Panc1 (cell line): ENCODE results near the gene GPBAR1. TPM values are rescaled to one million over a fixed set of nuclear protein-coding genes. Genes with fewer than 3 reads are reported as not detected.

Source experiments
- ATAC-seq: fragments of 200-7000 bp; cut with Tn5 transposase; 2 replicates; pipeline ENCODE4 v1.9.1; 2020; ENCODE audit warnings: mild to moderate bottlenecking, moderate library complexity
- BruUV-seq: library from RNA; stranded (reverse); fragments of 400-500 nt; replicated peaks from 2 replicates; lab custom pipeline; 2021; lab: Mats Ljungman, UMichigan
- CTCF ChIA-PET: fragments of 300-600 bp; sonication (Branson Sonifier 250); formaldehyde crosslinking; loops from one replicate; lab custom pipeline; 2022; ENCODE audit warnings: antibody characterized with exemption; lab: Charles Lee
- POLR2A ChIA-PET: fragments of 300-600 bp; sonication (Branson Sonifier 250); formaldehyde crosslinking; loops from one replicate; lab custom pipeline; 2022; ENCODE audit warnings: antibody characterized with exemption; lab: Charles Lee
- DNase-seq: peaks from one replicate; pipeline ENCODE4 v3.0.0-alpha.2; 2010; ENCODE audit warnings: low read depth, low spot score
- H3K27ac ChIP-seq: 2 replicates; pipeline ENCODE4 v1.5.1; 2011; ENCODE audit warnings: mild to moderate bottlenecking, low read length, inconsistent platforms
- H3K27me3 ChIP-seq: fragments of 200-500 bp; sonication (Bioruptor generic); 2 replicates; pipeline ENCODE4 v1.6.0; 2014; ENCODE audit warnings: low read length, inconsistent platforms; ENCODE audit not compliant: control insufficient read depth, insufficient read depth
- H3K36me3 ChIP-seq: fragments of 200-500 bp; sonication (Bioruptor generic); 2 replicates; pipeline ENCODE4 v1.5.1; 2014; ENCODE audit warnings: inconsistent platforms, mild to moderate bottlenecking, low read length, moderate library complexity; ENCODE audit not compliant: control insufficient read depth, insufficient read depth
- H3K4me1 ChIP-seq: 2 replicates; pipeline ENCODE4 v1.5.1; 2011; ENCODE audit warnings: inconsistent platforms, mild to moderate bottlenecking, low read length, moderate library complexity; ENCODE audit not compliant: control insufficient read depth, insufficient read depth
- H3K4me3 ChIP-seq, 2 experiments: 2 replicates each; pipeline ENCODE4 v1.5.1; 2011 to 2012; ENCODE audit warnings: low read depth in 2 of 2, low read length in 2 of 2, mild to moderate bottlenecking in 2 of 2, inconsistent platforms in 1 of 2, moderate library complexity in 1 of 2
- H3K9me3 ChIP-seq: fragments of 200-500 bp; sonication (Bioruptor generic); 2 replicates; pipeline ENCODE4 v1.5.1; 2014; ENCODE audit warnings: low read depth, mild to moderate bottlenecking, inconsistent platforms, low read length, moderate library complexity; ENCODE audit not compliant: control insufficient read depth, insufficient read depth
- CTCF ChIP-seq: fragments of 450-650 bp; IDR thresholded peaks from 2 replicates; pipeline ENCODE4 v1.5.1; 2017; ENCODE audit warnings: mild to moderate bottlenecking
- POLR2AphosphoS5 ChIP-seq: IDR thresholded peaks from 2 replicates; pipeline ENCODE4 v1.6.1; 2012; ENCODE audit warnings: mild to moderate bottlenecking, low read depth, low read length, moderate library complexity
- REST ChIP-seq, 2 experiments: IDR thresholded peaks; 2 replicates each; pipeline ENCODE4 v1.6.1; 2011 to 2012; ENCODE audit warnings: low read depth in 2 of 2, control low read depth in 1 of 2, low read length in 1 of 2, mild to moderate bottlenecking in 1 of 2, moderate library complexity in 1 of 2; ENCODE audit not compliant: insufficient read depth in 1 of 2
- SIN3A ChIP-seq: IDR thresholded peaks from 2 replicates; pipeline ENCODE4 v1.6.1; 2012; ENCODE audit warnings: low read depth, mild to moderate bottlenecking, low read length, moderate library complexity, borderline replicate concordance; ENCODE audit not compliant: insufficient read depth
- TCF7L2 ChIP-seq: IDR thresholded peaks from 2 replicates; pipeline ENCODE4 v1.6.1; 2011; ENCODE audit warnings: mild to moderate bottlenecking, low read depth, low read length, inconsistent platforms
- in situ Hi-C: cut with HindIII; loops from 2 replicates; pipeline ENCODE4 v1.10.0; 2016; ENCODE audit warnings: low sequenced_read_pairs, low pct_unique_long_range_greater_than_20kb
- intact Hi-C: fragments of 100-400 bp; cut with micrococcal nuclease; formaldehyde crosslinking; loops from one replicate; pipeline ENCODE4 v1.10.0; 2022; ENCODE audit not compliant: unreplicated experiment
- total RNA-seq: library from RNA; stranded (reverse); gene quantifications from one replicate; pipeline ENCODE4 v1.2.1, GENCODE V29; 2021; ENCODE audit not compliant: unreplicated experiment

GPBAR1 gene
- total RNA-seq, 1 experiment from 2014 or later: 0.18 TPM

GRCh38 chr2:218295029-218295428 lies 34.2 kb downstream of the GPBAR1 start:
- POLR2A ChIA-PET: no interaction called here
- in situ Hi-C loops: no loop called here
- DNase-seq (no peak), ATAC-seq (no peak)
- Histone ChIP-seq H3K27me3 (no peaks in the 10 kb centered on the region), H3K4me1 (peaks cover 31% of the 10 kb centered on the region), H3K27ac (no peak overlapping the region), H3K4me3 (no peak overlapping the region), H3K36me3 (no peaks in the 10 kb centered on the region), H3K9me3 (no peaks in the 10 kb centered on the region)
- CTCF ChIA-PET: interaction anchor here (1.0 kb wide), 1 partner anchor 61 kb away, joined by 4 read pairs; no protein-coding TSS in a partner anchor
- BruUV-seq: no TSS peak
- intact Hi-C loops: loop anchor here (10.0 kb wide), 1 partner anchor 170 kb away; no protein-coding TSS in a partner anchor
- TF ChIP-seq SIN3A: no peak
- no peak for TF ChIP-seq CTCF
- TF ChIP-seq TCF7L2: no peak
- TF ChIP-seq POLR2AphosphoS5: no peak
- no peak for TF ChIP-seq REST (IDR thresholded peaks at IDR 0.05; ENCODE audit: insufficient read depth in 1 of 2, low read depth in 2 of 2, low read length in 1 of 2)

GRCh38 chr2:218296200-218296599 lies 35.4 kb downstream of the GPBAR1 start:
- intact Hi-C loops: loop anchor here (10.0 kb wide), 1 partner anchor 169 kb away; no protein-coding TSS in a partner anchor
- ATAC-seq: no peak

More at GRCh38 chr2:218296200-218296599, 35.4 kb downstream of the GPBAR1 start:
- in situ Hi-C loops: no loop called here
- no peaks in the 10 kb centered on the region for H3K27me3 ChIP-seq
- BruUV-seq: no TSS peak
- no peak overlapping the region for H3K27ac ChIP-seq
- DNase-seq: no peak
- POLR2A ChIA-PET: no interaction called here
- no peaks in the 10 kb centered on the region for H3K36me3 ChIP-seq
- CTCF ChIA-PET: interaction anchor here (0.7 kb wide), 1 partner anchor 130 kb away, joined by 7 read pairs; no protein-coding TSS in a partner anchor
- no peak overlapping the region for H3K4me3 ChIP-seq
- TF ChIP-seq SIN3A: no peak
- no peak for TF ChIP-seq POLR2AphosphoS5
- no peak for TF ChIP-seq REST (IDR thresholded peaks at IDR 0.05; ENCODE audit: insufficient read depth in 1 of 2, low read depth in 2 of 2, low read length in 1 of 2)
- TF ChIP-seq TCF7L2: no peak
- TF ChIP-seq CTCF: no peak
- H3K4me1 ChIP-seq: peaks cover 21% of the 10 kb centered on the region
- no peaks in the 10 kb centered on the region for H3K9me3 ChIP-seq
